ENCODE results near the gene HSPH1. TPM values are rescaled to one million over a fixed set of nuclear protein-coding genes. Genes with fewer than 3 reads are reported as not detected.

HSPH1 gene
- total RNA-seq, 3 donors from 2014 or later: 36.3 to 109 (median 53.1) TPM

DNA sequence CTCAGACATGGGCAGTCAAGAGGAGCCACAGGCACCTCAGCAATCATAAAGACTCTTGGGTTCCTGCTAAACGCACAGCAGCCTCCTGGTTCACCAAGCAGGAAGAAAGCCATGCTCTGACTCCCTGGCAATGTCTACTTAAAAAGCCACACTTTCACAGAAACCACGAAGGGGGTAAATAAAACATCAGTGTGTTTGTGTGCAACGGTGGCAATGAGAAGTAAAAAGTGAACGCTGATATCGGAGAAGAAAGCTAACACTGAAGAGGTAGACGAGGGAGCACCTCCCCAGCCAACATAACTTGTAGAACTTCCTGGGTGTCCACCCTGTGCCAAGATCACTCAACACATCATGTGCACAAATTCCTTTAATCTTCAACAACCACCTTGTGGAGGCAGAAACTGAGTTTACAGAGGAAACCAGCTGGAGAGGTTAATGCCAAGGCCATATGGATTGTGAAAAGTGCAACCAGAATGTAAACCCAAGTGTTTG is 30.2 kb downstream of the HSPH1 start:
- TF ChIP-seq POLR2AphosphoS5 (IDR thresholded peaks at IDR 0.05) (no peak), POLR2A (IDR thresholded peaks at IDR 0.05) (no peak)
- TF ChIP-seq, protein P1, sequence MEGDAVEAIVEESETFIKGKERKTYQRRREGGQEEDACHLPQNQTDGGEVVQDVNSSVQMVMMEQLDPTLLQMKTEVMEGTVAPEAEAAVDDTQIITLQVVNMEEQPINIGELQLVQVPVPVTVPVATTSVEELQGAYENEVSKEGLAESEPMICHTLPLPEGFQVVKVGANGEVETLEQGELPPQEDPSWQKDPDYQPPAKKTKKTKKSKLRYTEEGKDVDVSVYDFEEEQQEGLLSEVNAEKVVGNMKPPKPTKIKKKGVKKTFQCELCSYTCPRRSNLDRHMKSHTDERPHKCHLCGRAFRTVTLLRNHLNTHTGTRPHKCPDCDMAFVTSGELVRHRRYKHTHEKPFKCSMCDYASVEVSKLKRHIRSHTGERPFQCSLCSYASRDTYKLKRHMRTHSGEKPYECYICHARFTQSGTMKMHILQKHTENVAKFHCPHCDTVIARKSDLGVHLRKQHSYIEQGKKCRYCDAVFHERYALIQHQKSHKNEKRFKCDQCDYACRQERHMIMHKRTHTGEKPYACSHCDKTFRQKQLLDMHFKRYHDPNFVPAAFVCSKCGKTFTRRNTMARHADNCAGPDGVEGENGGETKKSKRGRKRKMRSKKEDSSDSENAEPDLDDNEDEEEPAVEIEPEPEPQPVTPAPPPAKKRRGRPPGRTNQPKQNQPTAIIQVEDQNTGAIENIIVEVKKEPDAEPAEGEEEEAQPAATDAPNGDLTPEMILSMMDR (IDR thresholded peaks at IDR 0.05): no peak
- H3K4me1 ChIP-seq: no peaks in the 10 kb centered on the region
- intact Hi-C loops (cut with DNase I; ENCODE audit: low total_unique reads): no loop called here
- H3K4me3 ChIP-seq: no peak overlapping the region
- no peaks in the 10 kb centered on the region for H3K36me3 ChIP-seq
- no peak overlapping the region for H3K27ac ChIP-seq
- DNase-seq (ENCODE audit: low spot score in 2 of 2): no peak
- H3K27me3 ChIP-seq: no peaks in the 10 kb centered on the region
- H3K9me3 ChIP-seq: no peaks in the 10 kb centered on the region

- Histone ChIP-seq H3K4me1 (no peaks in the 10 kb centered on the region), H3K36me3 (no peaks in the 10 kb centered on the region), H3K27me3 (no peaks in the 10 kb centered on the region), H3K9me3 (no peaks in the 10 kb centered on the region), H3K4me3 (no peak overlapping the region), H3K27ac (no peak overlapping the region)
- TF ChIP-seq POLR2AphosphoS5 (IDR thresholded peaks at IDR 0.05) (no peak), POLR2A (IDR thresholded peaks at IDR 0.05) (no peak)
- TF ChIP-seq, protein P1 (IDR thresholded peaks at IDR 0.05): no peak
- DNase-seq (ENCODE audit: low spot score in 2 of 2): no peak
- intact Hi-C loops (cut with DNase I; ENCODE audit: low total_unique reads): no loop called here
Measured at GRCh38 chr13:31129419-31129818, 32.3 kb downstream of the HSPH1 start.

GRCh38 chr13:31124204-31124603 is 37.5 kb downstream of the HSPH1 start:
- H3K9me3 ChIP-seq: no peaks in the 10 kb centered on the region
- H3K27ac ChIP-seq: no peak overlapping the region
- no peaks in the 10 kb centered on the region for H3K36me3 ChIP-seq
- no peak for TF ChIP-seq POLR2AphosphoS5 (IDR thresholded peaks at IDR 0.05)
- no peaks in the 10 kb centered on the region for H3K4me1 ChIP-seq
- no peak overlapping the region for H3K4me3 ChIP-seq
- no peaks in the 10 kb centered on the region for H3K27me3 ChIP-seq
- no peak for DNase-seq (ENCODE audit: low spot score in 2 of 2)
- intact Hi-C loops (cut with DNase I; ENCODE audit: low total_unique reads): loop anchor here (5.0 kb wide), 1 partner anchor 1457 kb away; no protein-coding TSS in a partner anchor

DNA sequence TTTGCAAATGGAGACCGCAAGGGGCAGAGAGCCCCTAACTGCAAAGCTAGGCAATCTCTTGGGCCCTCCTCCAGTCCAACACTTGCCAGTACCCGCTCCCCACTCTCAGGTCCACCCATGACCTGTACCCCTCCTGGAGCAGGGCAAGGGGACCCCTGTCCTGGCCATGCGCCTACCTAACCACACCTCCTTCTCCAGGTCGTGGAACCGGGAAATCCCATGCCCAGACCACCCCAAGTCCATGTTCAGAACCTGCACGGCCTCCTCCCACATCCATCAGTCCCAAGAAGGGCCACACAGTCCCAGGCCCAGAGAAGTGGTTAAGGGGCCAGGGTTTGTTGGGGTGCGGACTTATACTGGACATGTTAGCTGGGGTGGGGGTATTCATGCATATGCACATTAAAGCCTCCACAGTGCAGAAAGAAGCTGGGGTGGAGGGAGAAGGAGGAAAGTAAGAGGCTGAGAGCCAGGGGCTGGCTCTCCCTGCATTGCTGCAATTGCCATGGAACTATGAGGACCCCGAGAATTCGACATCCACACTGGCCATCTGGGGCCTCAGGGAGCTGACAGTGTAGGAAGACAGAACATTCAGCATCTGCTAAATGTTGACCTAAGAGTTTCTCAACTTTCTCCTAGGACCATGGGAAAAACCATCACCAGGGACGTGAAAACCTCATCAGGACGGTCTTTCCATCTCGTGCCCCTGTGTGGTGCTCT is 39.0 kb downstream of the HSPH1 start:
- Histone ChIP-seq H3K4me3 (no peak overlapping the region), H3K27me3 (no peaks in the 10 kb centered on the region), H3K36me3 (no peaks in the 10 kb centered on the region), H3K9me3 (no peaks in the 10 kb centered on the region), H3K4me1 (no peaks in the 10 kb centered on the region), H3K27ac (no peak overlapping the region)
- DNase-seq (ENCODE audit: low spot score in 2 of 2): no peak
- TF ChIP-seq POLR2AphosphoS5 (IDR thresholded peaks at IDR 0.05) (no peak), POLR2A (IDR thresholded peaks at IDR 0.05) (no peak)
- TF ChIP-seq, protein P1 (IDR thresholded peaks at IDR 0.05): no peak
- intact Hi-C loops (cut with DNase I; ENCODE audit: low total_unique reads): loop anchor here (5.0 kb wide), 1 partner anchor 1455 kb away; no protein-coding TSS in a partner anchor

- Histone ChIP-seq H3K4me1 (no peaks in the 10 kb centered on the region), H3K27ac (no peak overlapping the region), H3K4me3 (no peak overlapping the region), H3K27me3 (no peaks in the 10 kb centered on the region), H3K9me3 (no peaks in the 10 kb centered on the region), H3K36me3 (no peaks in the 10 kb centered on the region)
- TF ChIP-seq, protein P1 (IDR thresholded peaks at IDR 0.05): no peak
- no peak for TF ChIP-seq POLR2AphosphoS5 (IDR thresholded peaks at IDR 0.05)
- TF ChIP-seq POLR2A (IDR thresholded peaks at IDR 0.05): no peak
- intact Hi-C loops (cut with DNase I; ENCODE audit: low total_unique reads): loop anchor here (5.0 kb wide), 1 partner anchor 1455 kb away; no protein-coding TSS in a partner anchor
- no peak for DNase-seq (ENCODE audit: low spot score in 2 of 2)
Measured at GRCh38 chr13:31122143-31122542, 39.6 kb downstream of the HSPH1 start.

Data from breast epithelium (tissue), 4 donors.